AG04450 (cell line): Measurements from ENCODE around the gene AMOTL2. TPM values are rescaled to one million over a fixed set of nuclear protein-coding genes. Genes with fewer than 3 reads are reported as not detected.
A peak's percentile ranks its signal among the peaks of the same experiment; 100 is the strongest.

ENCODE experiments used
- CTCF ChIA-PET: fragments of 300-600, 350-600 bp; formaldehyde crosslinking; extraction: SDS; loops from one replicate; lab custom pipeline; 2022; ENCODE audit warnings: antibody characterized with exemption, inconsistent platforms; lab: Charles Lee
- POLR2A ChIA-PET: fragments of 350-600 bp; formaldehyde crosslinking; extraction: SDS; loops from one replicate; lab custom pipeline; 2021; ENCODE audit warnings: antibody characterized with exemption, inconsistent platforms; lab: Yijun Ruan, JAX
- DNase-seq: peaks from one replicate; pipeline ENCODE4 v3.0.0-alpha.2; 2011; ENCODE audit warnings: low read depth, low spot score
- H3K27ac ChIP-seq: one replicate; pipeline ENCODE4 v1.5.1; 2012; ENCODE audit warnings: low read depth, low read length, control low read depth
- H3K27me3 ChIP-seq: one replicate; pipeline ENCODE4 v1.6.0; 2012; ENCODE audit warnings: low read length; ENCODE audit not compliant: control insufficient read depth, insufficient read depth
- H3K4me3 ChIP-seq: 2 replicates; pipeline ENCODE4 v1.5.1; 2011; ENCODE audit warnings: mild to moderate bottlenecking, low read depth, low read length, control low read depth
- H3K9me3 ChIP-seq: 2 replicates; pipeline ENCODE4 v1.5.1; 2012; ENCODE audit warnings: low read length; ENCODE audit not compliant: control insufficient read depth, insufficient read depth
- CTCF ChIP-seq: IDR thresholded peaks from 2 replicates; pipeline ENCODE4 v1.5.1; 2011; ENCODE audit warnings: low read depth, low read length, control low read depth, inconsistent platforms
- polyA plus RNA-seq: library from polyadenylated mRNA; depleted of rRNA; stranded (reverse); fragments of >200 nt; gene quantifications from 2 replicates; pipeline ENCODE4 v1.2.3, GENCODE V29; 2011

Gene AMOTL2
- polyA plus RNA-seq, 1 experiment: 74.5 TPM

DNA sequence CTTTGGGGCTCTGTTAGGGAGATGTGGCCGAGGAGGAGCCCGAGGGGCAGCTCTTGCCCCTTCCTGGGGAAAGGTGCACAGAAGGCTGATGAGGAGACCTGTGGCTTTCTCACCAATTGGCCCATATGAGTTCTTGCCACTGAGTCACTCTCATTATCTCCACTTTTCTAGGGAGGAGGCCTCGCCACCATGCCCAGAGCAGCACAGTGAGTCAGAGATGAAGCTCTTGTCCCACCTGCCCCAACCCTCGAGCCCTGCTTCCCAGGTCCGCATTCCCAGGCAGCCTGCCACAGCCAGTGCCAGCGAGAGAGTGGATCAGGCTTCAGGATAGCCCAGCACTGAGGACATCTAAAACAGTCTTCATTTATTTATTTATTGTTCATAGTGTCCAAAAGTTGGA is 53.5 kb downstream of the AMOTL2 start:
- ChIA-PET POLR2A (no interaction called here), CTCF (no interaction called here)

DNA sequence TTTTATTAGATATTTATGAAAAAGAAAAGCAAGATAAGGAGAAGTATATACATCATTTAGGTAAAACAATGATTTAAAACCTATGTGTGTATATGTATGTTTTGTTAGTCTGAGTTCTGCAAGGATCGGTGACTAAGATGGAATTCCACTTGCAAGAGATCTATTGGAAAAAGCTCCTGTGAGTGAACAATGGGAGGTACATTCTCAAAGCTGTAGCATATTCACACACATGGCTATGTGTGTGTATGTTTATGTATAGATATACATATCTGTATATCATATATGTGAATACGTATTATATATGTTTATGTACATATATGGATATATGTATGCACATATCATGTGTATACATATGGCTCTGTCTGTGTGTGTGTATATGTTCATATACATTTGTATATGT is 54.3 kb downstream of the AMOTL2 start:
- no peak overlapping the region for H3K27ac ChIP-seq
- POLR2A ChIA-PET: interaction anchor here (1.0 kb wide), 1 partner anchor 11 kb away, joined by 3 read pairs; no protein-coding TSS in a partner anchor

More for the DNA sequence above, 53.5 kb downstream of the AMOTL2 start:
- no peak overlapping the region for H3K27ac ChIP-seq
- H3K27me3 ChIP-seq: no peaks in the 10 kb centered on the region
- no peaks in the 10 kb centered on the region; the same call in 1 of the 2 replicates for H3K9me3 ChIP-seq
- no peak overlapping the region for H3K4me3 ChIP-seq
- TF ChIP-seq CTCF: no peak
- no peak for DNase-seq

DNA sequence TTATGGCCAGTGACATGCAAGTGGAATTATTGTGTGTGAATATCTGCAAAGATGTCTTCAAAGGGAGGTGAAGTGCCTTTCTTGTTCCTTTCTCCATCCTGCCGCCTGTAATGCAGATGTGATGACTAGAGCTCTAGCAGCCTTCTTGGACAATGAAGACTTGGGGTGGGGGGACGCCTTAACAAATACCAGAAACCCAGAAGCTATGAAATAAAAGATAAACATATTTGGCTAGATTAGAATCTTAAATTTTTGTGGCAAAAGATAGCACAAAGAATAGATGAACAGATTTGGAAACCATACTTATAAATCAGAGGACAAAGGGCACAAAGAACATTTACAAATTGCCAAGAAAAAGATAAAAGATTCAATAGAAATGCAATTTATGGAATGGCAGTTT is 56.1 kb downstream of the AMOTL2 start:
- H3K27me3 ChIP-seq: no peaks in the 10 kb centered on the region
- no peak overlapping the region for H3K27ac ChIP-seq
- no peaks in the 10 kb centered on the region; the same call in 1 of the 2 replicates for H3K9me3 ChIP-seq
- no peak for DNase-seq
- CTCF ChIA-PET: interaction anchor here (2.1 to 2.3 kb wide), 2 partner anchors 155 to 162 kb away, joined by 7 to 10 read pairs; no protein-coding TSS in a partner anchor
- POLR2A ChIA-PET: interaction anchor here (0.6 to 1.3 kb wide), 3 partner anchors 9 to 46 kb away, joined by 3 to 6 read pairs (median 3); no protein-coding TSS in a partner anchor
- no peak overlapping the region for H3K4me3 ChIP-seq
- no peak for TF ChIP-seq CTCF

More for the DNA sequence above, 54.3 kb downstream of the AMOTL2 start:
- Histone ChIP-seq H3K9me3 (no peaks in the 10 kb centered on the region; the same call in 1 of the 2 replicates), H3K4me3 (no peak overlapping the region), H3K27me3 (no peaks in the 10 kb centered on the region)
- TF ChIP-seq CTCF: no peak
- no peak for DNase-seq
- CTCF ChIA-PET: no interaction called here

DNA sequence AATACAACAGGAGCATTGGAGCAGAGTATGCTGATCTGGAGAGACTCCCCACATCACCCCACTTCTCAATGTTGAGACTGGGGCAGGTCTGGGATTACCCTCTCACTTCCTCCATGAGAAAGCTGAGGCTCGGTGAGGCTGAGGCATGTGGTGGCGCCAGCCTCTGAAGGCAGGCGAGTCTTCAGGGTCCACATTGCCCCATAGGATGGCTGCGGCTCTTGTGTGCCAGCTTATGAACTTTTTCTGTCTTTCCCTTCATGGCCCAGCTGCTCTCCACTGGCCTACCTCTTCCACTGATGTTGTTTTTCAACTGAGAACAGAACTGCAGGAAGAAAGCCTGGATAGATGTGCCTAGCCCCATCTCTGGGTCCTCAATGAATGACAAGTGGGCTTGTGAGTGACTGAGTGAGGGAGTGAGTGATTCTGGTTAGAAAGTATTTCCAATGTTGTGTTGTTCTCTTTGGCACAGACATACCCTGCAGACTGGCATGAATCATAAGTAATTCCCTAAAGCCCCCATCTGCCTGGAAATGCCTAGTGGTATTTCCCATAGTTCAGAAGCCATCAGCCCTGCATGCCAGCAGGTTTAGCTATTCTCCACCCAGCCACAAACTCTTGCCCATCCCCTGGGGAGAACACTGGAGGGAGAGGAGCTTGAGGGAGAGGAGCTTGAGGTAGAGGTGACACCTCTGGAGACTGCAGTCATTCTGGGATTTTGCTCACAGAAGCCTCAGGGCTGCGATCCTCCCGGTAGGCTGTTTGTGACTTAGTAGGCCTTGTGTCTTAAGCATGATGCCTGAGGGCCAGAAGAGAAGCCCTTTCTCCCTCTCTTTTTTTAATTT is 56.9 kb downstream of the AMOTL2 start:
- no peak for TF ChIP-seq CTCF
- CTCF ChIA-PET: interaction anchor here (0.7 to 2.3 kb wide), 3 partner anchors 106 to 162 kb away, joined by 3 to 10 read pairs (median 7); no protein-coding TSS in a partner anchor

More for the DNA sequence above, 56.9 kb downstream of the AMOTL2 start:
- DNase-seq: no peak
- Histone ChIP-seq H3K4me3 (no peak overlapping the region), H3K27me3 (no peaks in the 10 kb centered on the region), H3K9me3 (peaks cover 2% of the 10 kb centered on the region; the same call in 1 of the 2 replicates), H3K27ac (peak overlapping the region; percentile 31)
- POLR2A ChIA-PET: interaction anchor here (0.7 to 1.3 kb wide), 4 partner anchors 10 to 47 kb away, joined by 3 to 6 read pairs (median 3); no protein-coding TSS in a partner anchor
